Body of pancreas (tissue), 4 donors: Measurements from ENCODE around the gene DPRX.

Source experiments
- POLR2A ChIP-seq, 3 donors: fragments of 450-650 bp; IDR thresholded peaks; one replicate each; pipeline ENCODE4 v1.6.1; 2016; ENCODE audit warnings: antibody characterized with exemption in 3 of 3, mild to moderate bottlenecking in 2 of 3
- TF ChIP-seq, protein P1 (sequence below), 7 experiments: fragments of 450-650 bp in 4 of 7; fragments of 200-600 bp in 3 of 7; sonication (generic) in 3 of 7; IDR thresholded peaks; one replicate each; pipeline ENCODE4 v1.5.1; 2016 to 2019; ENCODE audit warnings: antibody characterized with exemption in 7 of 7

DNA sequence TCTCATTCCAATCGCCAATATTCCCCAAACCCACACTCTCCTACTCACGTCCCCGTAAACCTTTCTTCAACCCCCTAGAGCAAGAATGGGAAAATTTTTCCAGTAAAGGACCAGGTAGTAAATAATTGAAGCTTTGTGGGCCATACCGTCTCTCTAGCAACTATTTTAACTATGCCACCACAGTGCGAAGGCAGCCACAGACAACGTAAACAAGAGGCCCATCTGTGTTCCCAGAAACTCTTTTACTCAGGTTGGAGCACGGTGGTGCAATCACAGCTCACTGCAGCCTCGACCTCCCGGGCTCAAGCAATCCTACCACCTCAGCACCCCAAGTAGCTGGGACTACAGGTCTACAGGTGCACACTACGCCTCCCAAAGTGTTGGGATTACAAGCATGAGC lies 3.0 kb downstream of the DPRX start:
- TF ChIP-seq, protein P1, sequence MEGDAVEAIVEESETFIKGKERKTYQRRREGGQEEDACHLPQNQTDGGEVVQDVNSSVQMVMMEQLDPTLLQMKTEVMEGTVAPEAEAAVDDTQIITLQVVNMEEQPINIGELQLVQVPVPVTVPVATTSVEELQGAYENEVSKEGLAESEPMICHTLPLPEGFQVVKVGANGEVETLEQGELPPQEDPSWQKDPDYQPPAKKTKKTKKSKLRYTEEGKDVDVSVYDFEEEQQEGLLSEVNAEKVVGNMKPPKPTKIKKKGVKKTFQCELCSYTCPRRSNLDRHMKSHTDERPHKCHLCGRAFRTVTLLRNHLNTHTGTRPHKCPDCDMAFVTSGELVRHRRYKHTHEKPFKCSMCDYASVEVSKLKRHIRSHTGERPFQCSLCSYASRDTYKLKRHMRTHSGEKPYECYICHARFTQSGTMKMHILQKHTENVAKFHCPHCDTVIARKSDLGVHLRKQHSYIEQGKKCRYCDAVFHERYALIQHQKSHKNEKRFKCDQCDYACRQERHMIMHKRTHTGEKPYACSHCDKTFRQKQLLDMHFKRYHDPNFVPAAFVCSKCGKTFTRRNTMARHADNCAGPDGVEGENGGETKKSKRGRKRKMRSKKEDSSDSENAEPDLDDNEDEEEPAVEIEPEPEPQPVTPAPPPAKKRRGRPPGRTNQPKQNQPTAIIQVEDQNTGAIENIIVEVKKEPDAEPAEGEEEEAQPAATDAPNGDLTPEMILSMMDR (IDR thresholded peaks at IDR 0.05): no peak
- TF ChIP-seq POLR2A (IDR thresholded peaks at IDR 0.05): no peak
